ENCODE data around the gene ENTREP3.

ENTREP3 gene

GRCh38 chr1:155285063-155285462, 29.8 kb upstream of the ENTREP3 start:
- ChIA-PET POLR2A (interaction anchor here (2.1 kb wide), 1 partner anchor 11 kb away, joined by 11 read pairs; the partner anchor contains the start of gene CLK2), CTCF (interaction anchor here (1.0 kb wide), 1 partner anchor 13 kb away, joined by 4 read pairs; no protein-coding TSS in a partner anchor)
- TF ChIP-seq LEF1 (IDR thresholded peaks at IDR 0.05; ENCODE audit: borderline replicate concordance), result no peak
- no peak for TF ChIP-seq CTBP1 (IDR thresholded peaks at IDR 0.05; ENCODE audit: borderline replicate concordance)
- no peak for TF ChIP-seq ZNF384 (IDR thresholded peaks at IDR 0.05)
- TF ChIP-seq ELF4 (IDR thresholded peaks at IDR 0.05), result no peak
- no peak for TF ChIP-seq FOXM1 (IDR thresholded peaks at IDR 0.05; ENCODE audit: borderline replicate concordance)

GRCh38 chr1:155284476-155284875, 29.2 kb upstream of the ENTREP3 start:
- CTCF ChIA-PET, result no interaction called here
- POLR2A ChIA-PET, result no interaction called here
- no peak for DNase-seq (ENCODE audit: extremely low spot score)
- TF ChIP-seq FOXA1 (IDR thresholded peaks at IDR 0.05), result no peak
- TF ChIP-seq TARDBP (IDR thresholded peaks at IDR 0.05), result no peak

More at GRCh38 chr1:155285063-155285462, 29.8 kb upstream of the ENTREP3 start:
- no peak for DNase-seq (ENCODE audit: extremely low spot score)

GRCh38 chr1:155282488-155283091, 27.3 kb upstream of the ENTREP3 start:
- ChIA-PET CTCF (no interaction called here), POLR2A (interaction anchor here (2.4 kb wide), 1 partner anchor 9 kb away, joined by 10 read pairs; the partner anchor contains the start of gene CLK2)
- no peak for DNase-seq (ENCODE audit: extremely low spot score)
- no peak for TF ChIP-seq ZNF384 (IDR thresholded peaks at IDR 0.05)
- no peak for TF ChIP-seq TARDBP (IDR thresholded peaks at IDR 0.05)

- ChIA-PET CTCF (interaction anchor here (1.2 to 1.4 kb wide), 3 partner anchors 28 to 43 kb away, joined by 3 to 6 read pairs (median 3); no protein-coding TSS in a partner anchor), POLR2A (interaction anchor here (1.2 to 2.4 kb wide), 6 partner anchors 14 to 34 kb away, joined by 3 to 10 read pairs (median 4); partner anchors contain the start of genes ENTREP3 and FDPS)
- DNase-seq (ENCODE audit: extremely low spot score), result no peak
- TF ChIP-seq CTBP1 (IDR thresholded peaks at IDR 0.05; ENCODE audit: borderline replicate concordance) (no peak), BHLHE40 (IDR thresholded peaks at IDR 0.05; ENCODE audit: borderline replicate concordance) (no peak), ELF4 (IDR thresholded peaks at IDR 0.05) (no peak), SP1 (IDR thresholded peaks at IDR 0.05) (no peak), FOXA1 (IDR thresholded peaks at IDR 0.05) (no peak)
Measured at GRCh38 chr1:155279268-155279667, 24.0 kb upstream of the ENTREP3 start.

GRCh38 chr1:155278689-155279160, 23.4 kb upstream of the ENTREP3 start:
- ChIA-PET CTCF (interaction anchor here (0.5 to 1.4 kb wide), 7 partner anchors 19 to 291 kb away, joined by 3 to 11 read pairs (median 4); no protein-coding TSS in a partner anchor), POLR2A (interaction anchor here (1.2 to 2.4 kb wide), 7 partner anchors 14 to 43 kb away, joined by 3 to 10 read pairs (median 4); partner anchors contain the start of genes ENTREP3 and FDPS)
- no peak for DNase-seq (ENCODE audit: extremely low spot score)
- no peak for TF ChIP-seq ZNF384 (IDR thresholded peaks at IDR 0.05)
- TF ChIP-seq L3MBTL2 (conservative IDR thresholded peaks at IDR 0.05), result no peak
- no peak for TF ChIP-seq CTBP1 (IDR thresholded peaks at IDR 0.05; ENCODE audit: borderline replicate concordance)
- no peak for TF ChIP-seq PKNOX1 (IDR thresholded peaks at IDR 0.05)
- TF ChIP-seq HDGF (IDR thresholded peaks at IDR 0.05; ENCODE audit: borderline replicate concordance), result no peak
- TF ChIP-seq SP1 (IDR thresholded peaks at IDR 0.05), result no peak
- TF ChIP-seq FOXM1 (IDR thresholded peaks at IDR 0.05; ENCODE audit: borderline replicate concordance), result no peak
- TF ChIP-seq TARDBP (IDR thresholded peaks at IDR 0.05), result no peak
- TF ChIP-seq SUZ12 (IDR thresholded peaks at IDR 0.05), result no peak
- TF ChIP-seq NFRKB (IDR thresholded peaks at IDR 0.05), result no peak
- TF ChIP-seq FOXK2 (IDR thresholded peaks at IDR 0.05), result no peak
- no peak for TF ChIP-seq ELF4 (IDR thresholded peaks at IDR 0.05)
- TF ChIP-seq LEF1 (IDR thresholded peaks at IDR 0.05; ENCODE audit: borderline replicate concordance), result no peak
- no peak for TF ChIP-seq ARNT (IDR thresholded peaks at IDR 0.05)

- ChIA-PET POLR2A (interaction anchor here (1.2 to 2.4 kb wide), 7 partner anchors 15 to 44 kb away, joined by 3 to 10 read pairs (median 4); partner anchors contain the start of genes ENTREP3 and FDPS), CTCF (interaction anchor here (0.5 to 1.4 kb wide), 8 partner anchors 20 to 291 kb away, joined by 3 to 11 read pairs (median 4); no protein-coding TSS in a partner anchor)
- DNase-seq (ENCODE audit: extremely low spot score), result peak; percentile 68
- no peak for TF ChIP-seq L3MBTL2 (conservative IDR thresholded peaks at IDR 0.05)
- no peak for TF ChIP-seq TARDBP (IDR thresholded peaks at IDR 0.05)
- TF ChIP-seq ARNT (IDR thresholded peaks at IDR 0.05), result no peak
- TF ChIP-seq NFRKB (IDR thresholded peaks at IDR 0.05), result no peak
- TF ChIP-seq ZNF384 (IDR thresholded peaks at IDR 0.05), result no peak
- no peak for TF ChIP-seq FOXM1 (IDR thresholded peaks at IDR 0.05; ENCODE audit: borderline replicate concordance)
- no peak for TF ChIP-seq HDGF (IDR thresholded peaks at IDR 0.05; ENCODE audit: borderline replicate concordance)
- no peak for TF ChIP-seq BHLHE40 (IDR thresholded peaks at IDR 0.05; ENCODE audit: borderline replicate concordance)
- TF ChIP-seq ELF4 (IDR thresholded peaks at IDR 0.05), result no peak
- TF ChIP-seq PKNOX1 (IDR thresholded peaks at IDR 0.05), result no peak
- TF ChIP-seq FOXK2 (IDR thresholded peaks at IDR 0.05), result no peak
- no peak for TF ChIP-seq SUZ12 (IDR thresholded peaks at IDR 0.05)
- no peak for TF ChIP-seq SP1 (IDR thresholded peaks at IDR 0.05)
- TF ChIP-seq FOXA1 (IDR thresholded peaks at IDR 0.05), result no peak
- no peak for TF ChIP-seq CTBP1 (IDR thresholded peaks at IDR 0.05; ENCODE audit: borderline replicate concordance)
- no peak for TF ChIP-seq LEF1 (IDR thresholded peaks at IDR 0.05; ENCODE audit: borderline replicate concordance)
Measured at GRCh38 chr1:155277902-155278688, 22.8 kb upstream of the ENTREP3 start.

Data from HEK293T (cell line).